A549 treated with DMSO at 1 μM for 4 hours (cell line): Measurements from ENCODE around the gene GPR139. TPM values are rescaled to one million over a fixed set of nuclear protein-coding genes. Genes with fewer than 3 reads are reported as not detected.

Experiments used
- total RNA-seq: library from RNA; stranded (reverse); fragments of 200-300 nt; extraction: Qiagen RNA extraction; gene quantifications from 5 replicates; pipeline ENCODE4 v1.2.3, GENCODE V29; 2022; ENCODE audit warnings: low read depth

GPR139 gene
- not detected in 5 replicates for total RNA-seq

DNA sequence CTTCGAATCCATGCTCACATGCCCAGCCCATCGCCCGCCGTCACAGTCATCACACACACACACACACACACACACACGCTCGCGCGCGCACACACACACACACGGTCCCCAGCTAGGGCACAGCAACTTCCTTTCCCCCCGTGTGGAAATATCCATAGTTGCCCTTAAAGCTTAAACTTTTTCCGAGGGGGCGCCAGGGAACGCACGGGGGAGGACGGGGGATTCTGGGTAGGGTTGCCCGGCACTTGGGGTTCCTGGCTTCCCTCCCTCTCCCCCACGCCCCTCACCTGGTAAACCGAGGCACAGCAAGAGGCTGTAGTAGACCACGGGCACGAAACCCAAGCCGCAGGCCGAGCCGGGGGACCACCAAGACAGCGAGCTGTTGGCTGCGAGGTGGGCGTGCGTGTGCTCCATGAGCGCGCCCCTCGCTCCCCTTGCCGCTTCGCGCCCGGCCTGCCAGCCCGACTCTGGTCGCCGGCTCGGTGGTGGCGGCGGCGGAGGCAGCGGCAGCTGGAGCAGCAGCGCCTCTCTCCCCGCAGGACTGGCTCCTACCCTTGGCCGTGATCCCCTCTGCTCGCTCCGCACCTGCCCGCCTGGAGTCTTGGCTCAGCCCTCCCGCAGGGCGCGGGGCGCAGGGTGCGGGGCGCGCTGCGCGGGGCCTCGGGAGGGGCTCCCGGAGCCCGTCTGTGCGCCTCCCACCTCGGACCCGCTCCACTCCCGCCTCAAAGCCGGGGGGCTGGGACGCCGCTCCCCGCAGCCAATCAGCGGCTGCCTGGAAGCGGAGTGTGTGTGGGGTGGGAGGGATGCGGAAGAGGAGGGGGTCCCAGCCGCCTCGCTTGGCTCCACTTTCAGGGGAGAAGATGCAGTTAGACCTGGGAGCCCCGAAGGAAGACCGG is at the start of gene GPR139:
GPR139 (minus strand) TSS at position 688 of the 896 bp plus-strand sequence; CDS start at position 414, 274 bp downstream.

Other genes with a start within 250 kb of the GPR139 start
- gene GPRC5B, start 189.0 kb downstream of the GPR139 start, total RNA-seq = 26.9 to 31.8 TPM (median 27.8 TPM) in 5 replicates